ENCODE measurements around the gene ZC3H4. TPM values are rescaled to one million over a fixed set of nuclear protein-coding genes. Genes with fewer than 3 reads are reported as not detected.

ZC3H4 gene
- total and polyA plus RNA-seq, 2 donors from 2014 or later, result 5.7 to 55.2 TPM

DNA sequence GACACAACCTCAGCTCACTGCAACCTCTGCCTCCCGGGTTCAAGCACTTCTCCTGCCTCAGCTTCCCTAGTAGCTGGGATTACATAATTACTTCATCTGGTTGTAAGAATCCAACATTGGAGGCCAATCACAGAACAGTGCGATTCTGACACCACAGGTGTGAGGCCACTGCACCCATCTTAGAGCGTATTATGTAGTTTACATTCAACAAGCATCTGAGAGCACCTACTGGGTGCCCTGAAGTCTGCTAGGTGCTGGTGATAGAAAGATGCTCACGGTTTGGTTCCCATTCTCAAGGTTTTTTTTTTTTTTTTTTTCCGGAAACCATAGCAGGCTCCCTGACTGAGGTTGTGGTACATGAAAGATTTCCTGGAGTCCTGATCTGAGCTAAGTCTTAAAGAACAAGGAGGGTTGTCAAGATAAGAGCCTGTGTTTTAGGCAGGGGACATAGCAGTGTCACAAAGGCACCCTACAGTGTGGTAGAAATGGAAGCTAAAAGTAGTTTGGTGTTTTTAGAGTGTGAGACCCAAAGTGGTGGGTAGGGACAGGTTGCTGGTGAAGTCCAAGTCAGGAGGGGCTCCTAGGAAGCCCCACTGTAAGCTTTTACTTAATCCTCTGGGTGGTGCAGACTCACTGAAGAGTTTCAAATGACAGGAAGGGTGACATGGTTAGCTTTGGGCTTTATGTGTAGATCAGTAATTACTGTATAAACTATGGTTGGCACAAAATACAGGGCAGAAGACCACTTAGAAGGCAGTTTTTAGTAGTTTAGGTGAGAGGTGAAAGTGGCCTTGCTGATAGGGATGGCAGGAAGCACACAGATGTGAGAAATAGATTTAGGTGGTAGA, 32.3 kb upstream of the ZC3H4 start:
- H3K9ac ChIP-seq (ENCODE audit: low read length in 3 of 3), result no peak overlapping the region
- H3K27ac ChIP-seq (ENCODE audit: low read depth in 2 of 2, low read length in 2 of 2), result no peak overlapping the region
- peaks cover 3 to 18% (median 12%) of the 10 kb centered on the region in 3 donors for H3K36me3 ChIP-seq (ENCODE audit: control insufficient read depth in 2 of 3, insufficient read depth in 3 of 3, low read length in 3 of 3)
- TF ChIP-seq CTCF (IDR thresholded peaks at IDR 0.05; ENCODE audit: borderline replicate concordance, extremely low read depth, insufficient read depth), result no peak
- no peak overlapping the region for H3K4me3 ChIP-seq (ENCODE audit: low read length in 3 of 3)
- H3K4me1 ChIP-seq (ENCODE audit: control insufficient read depth in 2 of 3, insufficient read depth in 2 of 3, low read depth in 1 of 3, low read length in 3 of 3), result no peaks in the 10 kb centered on the region
- H3K9me3 ChIP-seq (ENCODE audit: control insufficient read depth in 2 of 3, insufficient read depth in 1 of 3, low read length in 3 of 3), result no peaks in the 10 kb centered on the region
- intact Hi-C loops (cut with DNase I), result no loop called here
- H3K27me3 ChIP-seq (ENCODE audit: control insufficient read depth, insufficient read depth, low read length), result no peaks in the 10 kb centered on the region
- DNase-seq, result no peak
- no peak for FAIRE-seq

DNA sequence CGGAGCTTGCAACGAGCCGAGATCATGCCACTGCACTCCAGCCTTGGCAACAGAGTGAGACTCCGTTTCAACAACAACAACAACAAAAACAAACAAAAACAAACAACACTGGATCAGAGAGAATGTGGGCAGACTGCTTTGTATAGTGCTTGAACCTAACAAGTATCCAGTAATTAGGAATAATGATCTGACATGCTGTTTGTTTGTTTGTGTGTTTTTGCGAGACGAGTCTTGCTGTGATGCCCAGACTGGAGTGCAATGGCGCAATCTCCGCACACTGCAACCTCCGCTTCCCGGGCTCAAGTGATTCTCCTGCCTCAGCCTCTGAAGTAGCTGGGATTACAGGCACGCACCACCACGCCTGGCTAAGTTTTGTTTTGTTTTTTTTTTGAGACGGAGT, 31.1 kb upstream of the ZC3H4 start:
- Histone ChIP-seq H3K4me1 (ENCODE audit: control insufficient read depth in 2 of 3, insufficient read depth in 2 of 3, low read depth in 1 of 3, low read length in 3 of 3) (no peaks in the 10 kb centered on the region), H3K36me3 (ENCODE audit: control insufficient read depth in 2 of 3, insufficient read depth in 3 of 3, low read length in 3 of 3) (peaks cover 3 to 13% (median 7%) of the 10 kb centered on the region in 3 donors), H3K9me3 (ENCODE audit: control insufficient read depth in 2 of 3, insufficient read depth in 1 of 3, low read length in 3 of 3) (no peaks in the 10 kb centered on the region), H3K27ac (ENCODE audit: low read depth in 2 of 2, low read length in 2 of 2) (no peak overlapping the region), H3K4me3 (ENCODE audit: low read length in 3 of 3) (no peak overlapping the region), H3K9ac (ENCODE audit: low read length in 3 of 3) (no peak overlapping the region), H3K27me3 (ENCODE audit: control insufficient read depth, insufficient read depth, low read length) (no peaks in the 10 kb centered on the region)
- intact Hi-C loops (cut with DNase I), result no loop called here
- no peak for FAIRE-seq
- no peak for TF ChIP-seq CTCF (IDR thresholded peaks at IDR 0.05; ENCODE audit: borderline replicate concordance, extremely low read depth, insufficient read depth)
- DNase-seq, result no peak

- no peak for TF ChIP-seq CTCF (IDR thresholded peaks at IDR 0.05; ENCODE audit: borderline replicate concordance, extremely low read depth, insufficient read depth)
- Histone ChIP-seq H3K27ac (ENCODE audit: low read depth in 2 of 2, low read length in 2 of 2) (no peak overlapping the region), H3K9ac (ENCODE audit: low read length in 3 of 3) (no peak overlapping the region), H3K9me3 (ENCODE audit: control insufficient read depth in 2 of 3, insufficient read depth in 1 of 3, low read length in 3 of 3) (no peaks in the 10 kb centered on the region), H3K4me1 (ENCODE audit: control insufficient read depth in 2 of 3, insufficient read depth in 2 of 3, low read depth in 1 of 3, low read length in 3 of 3) (no peaks in the 10 kb centered on the region), H3K4me3 (ENCODE audit: low read length in 3 of 3) (no peak overlapping the region), H3K27me3 (ENCODE audit: control insufficient read depth, insufficient read depth, low read length) (no peaks in the 10 kb centered on the region), H3K36me3 (ENCODE audit: control insufficient read depth in 2 of 3, insufficient read depth in 3 of 3, low read length in 3 of 3) (peaks cover 3 to 13% (median 7%) of the 10 kb centered on the region in 3 donors)
- DNase-seq (no peak), FAIRE-seq (no peak)
- intact Hi-C loops (cut with DNase I), result no loop called here
Observed at GRCh38 chr19:47143322-47144073, 29.9 kb upstream of the ZC3H4 start.

All from kidney (tissue), 14 donors.